CD4-positive, alpha-beta memory T cell (primary cell): Measurements from ENCODE around the gene CAVIN2. TPM values are rescaled to one million over a fixed set of nuclear protein-coding genes. Genes with fewer than 3 reads are reported as not detected.

Experiments
- CTCF ChIA-PET: fragments of 350-600 bp; sonication (Branson Sonifier 250); formaldehyde crosslinking; loops from one replicate; lab custom pipeline; 2021; ENCODE audit warnings: inconsistent platforms; ENCODE audit not compliant: partially characterized antibody; lab: Charles Lee
- POLR2A ChIA-PET: fragments of 350-600 bp; sonication (Branson Sonifier 250); formaldehyde crosslinking; loops from one replicate; lab custom pipeline; 2021; ENCODE audit not compliant: partially characterized antibody; lab: Charles Lee
- DNase-seq, 5 donors: peaks; one replicate each; pipeline versions ENCODE4 v3.0.0 to v3.0.0-alpha.2; 2020 to 2022; ENCODE audit warnings: mixed read lengths in 1 of 5
- H3K27ac ChIP-seq: one replicate; pipeline ENCODE4 v1.7.0; 2013; ENCODE audit warnings: low read depth, low read length
- H3K27me3 ChIP-seq: 2 replicates; pipeline ENCODE4 v1.7.0; 2013; ENCODE audit warnings: mild to moderate bottlenecking, low read length, moderate library complexity; ENCODE audit not compliant: insufficient read depth
- H3K36me3 ChIP-seq: 2 replicates; pipeline ENCODE4 v1.7.0; 2013; ENCODE audit warnings: mild to moderate bottlenecking, low read length, moderate library complexity; ENCODE audit not compliant: insufficient read depth
- H3K4me1 ChIP-seq: 2 replicates; pipeline ENCODE4 v1.7.0; 2013; ENCODE audit warnings: mild to moderate bottlenecking, low read length, moderate library complexity; ENCODE audit not compliant: insufficient read depth
- H3K4me3 ChIP-seq, 2 donors: one replicate each; pipeline ENCODE4 v1.7.0; 2013; ENCODE audit warnings: low read length in 2 of 2, mild to moderate bottlenecking in 1 of 2
- H3K9me3 ChIP-seq, 2 donors: one replicate each; pipeline ENCODE4 v1.7.0; 2013; ENCODE audit warnings: low read length in 2 of 2, control low read depth in 1 of 2; ENCODE audit not compliant: control insufficient read depth in 1 of 2
- H3K27ac Mint-ChIP-seq, 7 donors: one replicate each; pipeline ENCODE4 v1.8.0; 2020 to 2021; ENCODE audit warnings: mixed read lengths in 7 of 7, mild to moderate bottlenecking in 6 of 7, inconsistent platforms in 3 of 7, moderate library complexity in 3 of 7
- H3K27me3 Mint-ChIP-seq, 2 donors: one replicate each; pipeline ENCODE4 v1.8.0; 2020 to 2021; ENCODE audit warnings: mixed read lengths in 2 of 2
- H3K36me3 Mint-ChIP-seq, 2 donors: one replicate each; pipeline ENCODE4 v1.8.0; 2020 to 2021; ENCODE audit warnings: mixed read lengths in 2 of 2, inconsistent platforms in 1 of 2, mild to moderate bottlenecking in 1 of 2
- H3K4me1 Mint-ChIP-seq, 4 donors: one replicate each; pipeline ENCODE4 v1.8.0; 2020 to 2021; ENCODE audit warnings: mixed read lengths in 4 of 4, mild to moderate bottlenecking in 1 of 4
- H3K4me3 Mint-ChIP-seq, 8 donors: one replicate each; pipeline ENCODE4 v1.8.0; 2020 to 2021; ENCODE audit warnings: mixed read lengths in 8 of 8, mild to moderate bottlenecking in 7 of 8, moderate library complexity in 6 of 8, inconsistent platforms in 3 of 8
- H3K9me3 Mint-ChIP-seq, 8 donors: one replicate each; pipeline ENCODE4 v1.8.0; 2020 to 2021; ENCODE audit warnings: mixed read lengths in 8 of 8, mild to moderate bottlenecking in 5 of 8, inconsistent platforms in 3 of 8, moderate library complexity in 1 of 8
- intact Hi-C: fragments of 100-400 bp; cut with micrococcal nuclease; formaldehyde crosslinking; loops from one replicate; pipeline ENCODE4 v1.15.1; 2023
- polyA plus RNA-seq, 2 donors: library from polyadenylated mRNA; unstranded; fragments of 300-500 nt; fragmentation: Illumina TruSeq; gene quantifications; one replicate each; pipeline ENCODE4 v1.2.3, GENCODE V29; 2021
- total RNA-seq, 2 experiments: library from RNA; stranded (reverse); gene quantifications; one replicate each; pipeline ENCODE4 v1.2.3, GENCODE V29; 2021

Gene CAVIN2
- total and polyA plus RNA-seq, 4 experiments from 2014 or later, result 0.06 TPM; not detected in 3

DNA sequence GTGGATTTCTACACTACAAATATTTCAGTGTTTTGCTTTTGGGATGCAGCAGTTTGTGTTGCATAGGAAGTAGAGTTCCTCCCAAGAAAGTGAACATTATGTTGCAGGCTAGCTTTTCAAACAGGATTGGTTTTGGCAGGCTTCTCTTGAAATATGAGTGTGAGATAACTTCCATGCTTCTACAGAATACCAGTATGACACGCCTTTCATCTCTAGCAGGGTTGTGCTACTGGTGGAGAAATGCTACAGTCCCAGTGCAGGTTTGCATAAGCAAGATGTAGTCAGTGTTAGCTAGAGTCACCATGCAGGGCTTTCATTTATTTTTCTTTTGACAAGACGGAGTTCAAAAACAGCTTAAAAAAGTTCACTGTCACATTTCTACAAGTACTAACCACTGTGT lies 17.1 kb upstream of the CAVIN2 start:
- Mint-ChIP-seq H3K4me1 (no peaks in the 10 kb centered on the region), H3K4me3 (no peak overlapping the region), H3K27ac (no peak overlapping the region), H3K9me3 (peaks cover 0 to 3% (median 0%) of the 10 kb centered on the region in 8 donors), H3K36me3 (no peaks in the 10 kb centered on the region), H3K27me3 (peaks cover 6 to 12% of the 10 kb centered on the region in 2 donors)
- no peak for DNase-seq
- intact Hi-C loops, result no loop called here
- CTCF ChIA-PET, result no interaction called here
- no peak overlapping the region for H3K4me3 ChIP-seq
- H3K9me3 ChIP-seq, result no peaks in the 10 kb centered on the region
- H3K27me3 ChIP-seq, result no peaks in the 10 kb centered on the region
- no peak overlapping the region for H3K27ac ChIP-seq
- POLR2A ChIA-PET, result no interaction called here
- H3K4me1 ChIP-seq, result no peaks in the 10 kb centered on the region
- no peaks in the 10 kb centered on the region for H3K36me3 ChIP-seq

DNA sequence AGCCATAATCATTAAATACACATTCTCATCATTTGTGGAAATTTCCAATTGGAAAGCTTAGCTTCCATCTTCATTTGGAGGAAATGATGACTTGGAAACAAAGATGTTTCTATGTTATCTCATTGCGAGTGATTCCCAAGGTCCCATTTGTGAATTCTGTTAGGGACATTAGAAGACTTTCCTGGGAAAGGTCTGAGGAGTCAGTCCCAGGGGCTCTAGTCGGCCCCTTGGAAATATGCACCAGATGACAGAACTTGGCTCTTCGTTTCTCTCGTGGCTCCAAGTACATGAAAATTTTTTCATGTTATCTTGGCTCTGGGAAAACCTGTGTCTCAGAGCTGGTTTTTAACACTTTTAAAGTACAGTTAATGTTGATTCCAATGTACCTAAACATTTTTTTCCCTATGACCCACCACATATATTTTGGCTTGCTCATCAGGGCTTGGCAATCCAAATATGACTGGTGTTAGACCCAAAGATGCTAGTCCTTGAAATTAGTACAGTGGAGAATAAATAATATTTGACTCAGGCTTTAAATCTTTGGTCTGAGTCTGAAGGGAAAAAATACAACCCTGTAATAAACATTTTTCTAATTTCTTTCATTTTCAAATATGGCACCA lies 15.4 kb upstream of the CAVIN2 start:
- no peaks in the 10 kb centered on the region for H3K36me3 Mint-ChIP-seq
- POLR2A ChIA-PET, result no interaction called here
- no peaks in the 10 kb centered on the region for H3K9me3 ChIP-seq
- H3K27me3 Mint-ChIP-seq, result peaks cover 8 to 14% of the 10 kb centered on the region in 2 donors
- no peak for DNase-seq
- no peak overlapping the region for H3K27ac Mint-ChIP-seq
- no peak overlapping the region for H3K27ac ChIP-seq
- H3K4me3 Mint-ChIP-seq, result no peak overlapping the region
- intact Hi-C loops, result no loop called here
- H3K27me3 ChIP-seq, result no peaks in the 10 kb centered on the region
- H3K4me1 Mint-ChIP-seq, result no peaks in the 10 kb centered on the region
- H3K4me1 ChIP-seq, result no peaks in the 10 kb centered on the region
- CTCF ChIA-PET, result no interaction called here
- H3K9me3 Mint-ChIP-seq, result peaks cover 0 to 3% (median 0%) of the 10 kb centered on the region in 8 donors
- no peak overlapping the region for H3K4me3 ChIP-seq
- no peaks in the 10 kb centered on the region for H3K36me3 ChIP-seq

DNA sequence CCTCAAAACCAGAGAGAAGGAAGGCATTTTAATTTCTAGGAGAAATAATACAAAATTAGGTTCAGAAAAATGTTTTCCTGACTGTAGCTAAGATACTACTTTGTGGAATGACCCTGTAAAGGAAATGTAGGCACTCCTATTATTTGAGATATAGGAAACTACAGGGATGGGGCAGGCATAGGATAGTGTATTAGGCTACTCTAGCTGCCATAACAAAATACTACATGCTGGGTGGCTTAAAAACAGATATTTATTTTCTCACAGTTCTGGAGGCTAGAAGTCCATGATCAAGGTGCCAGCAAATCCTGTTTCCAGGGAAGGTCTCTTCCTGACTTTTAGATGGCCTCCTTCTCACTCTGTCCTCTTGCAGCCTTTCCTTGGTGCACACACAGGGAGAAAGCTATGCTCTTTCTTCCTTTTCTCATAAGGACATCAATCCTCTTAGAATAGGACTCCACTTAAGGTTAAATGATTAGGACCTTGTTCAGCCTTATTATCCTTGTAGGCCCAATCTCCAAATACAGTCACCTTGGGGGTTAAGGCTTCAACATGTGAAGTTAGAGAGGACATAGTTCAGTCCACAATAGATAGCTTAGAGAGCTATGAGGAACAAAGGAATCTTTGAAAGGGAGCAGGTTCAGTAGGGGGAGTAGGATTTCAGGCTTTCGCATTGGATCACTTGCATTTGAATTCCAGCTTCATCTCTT lies 14.0 kb upstream of the CAVIN2 start:
- Histone ChIP-seq H3K36me3 (no peaks in the 10 kb centered on the region), H3K9me3 (no peaks in the 10 kb centered on the region), H3K4me3 (no peak overlapping the region), H3K27me3 (no peaks in the 10 kb centered on the region), H3K27ac (no peak overlapping the region), H3K4me1 (no peaks in the 10 kb centered on the region)
- H3K27ac Mint-ChIP-seq, result no peak overlapping the region
- no peak overlapping the region for H3K4me3 Mint-ChIP-seq
- no peaks in the 10 kb centered on the region for H3K36me3 Mint-ChIP-seq
- H3K4me1 Mint-ChIP-seq, result no peaks in the 10 kb centered on the region
- CTCF ChIA-PET, result interaction anchor here (1.1 kb wide), 1 partner anchor 644 kb away, joined by 4 read pairs; no protein-coding TSS in a partner anchor
- H3K9me3 Mint-ChIP-seq, result peaks cover 0 to 3% (median 0%) of the 10 kb centered on the region in 8 donors
- H3K27me3 Mint-ChIP-seq, result peaks cover 8 to 13% of the 10 kb centered on the region in 2 donors
- intact Hi-C loops, result no loop called here
- POLR2A ChIA-PET, result no interaction called here
- no peak for DNase-seq

- Mint-ChIP-seq H3K9me3 (peaks cover 0 to 3% (median 0%) of the 10 kb centered on the region in 8 donors), H3K36me3 (no peaks in the 10 kb centered on the region), H3K27ac (no peak overlapping the region), H3K27me3 (peaks cover 8 to 11% of the 10 kb centered on the region in 2 donors), H3K4me1 (no peaks in the 10 kb centered on the region), H3K4me3 (no peak overlapping the region)
- no peaks in the 10 kb centered on the region for H3K9me3 ChIP-seq
- no peak overlapping the region for H3K27ac ChIP-seq
- H3K4me1 ChIP-seq, result no peaks in the 10 kb centered on the region
- H3K27me3 ChIP-seq, result no peaks in the 10 kb centered on the region
- intact Hi-C loops, result no loop called here
- H3K4me3 ChIP-seq, result no peak overlapping the region
- no peaks in the 10 kb centered on the region for H3K36me3 ChIP-seq
- ChIA-PET POLR2A (no interaction called here), CTCF (no interaction called here)
- no peak for DNase-seq
Measured at GRCh38 chr2:191859681-191860080, 12.8 kb upstream of the CAVIN2 start.

DNA sequence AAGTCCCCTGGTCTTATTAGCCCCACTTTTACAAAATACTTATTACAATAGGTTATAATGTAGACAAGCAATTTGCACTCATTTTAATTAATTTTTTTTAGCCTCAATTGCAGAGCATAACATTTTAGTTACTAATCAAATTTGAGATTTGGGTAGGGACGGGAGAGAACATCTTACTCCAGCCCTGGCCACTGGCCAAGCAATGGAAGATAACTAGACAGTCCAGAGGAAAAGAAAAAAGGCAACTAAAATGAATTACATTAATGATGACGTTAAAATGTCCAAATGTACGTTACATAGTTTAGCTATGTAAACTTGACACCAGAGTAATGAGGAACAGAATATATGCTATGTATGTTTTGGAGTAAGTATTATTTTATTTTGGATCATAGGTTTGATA lies 11.0 kb upstream of the CAVIN2 start:
- H3K36me3 ChIP-seq, result no peaks in the 10 kb centered on the region
- no peak for DNase-seq
- intact Hi-C loops, result no loop called here
- H3K9me3 Mint-ChIP-seq, result peaks cover 0 to 3% (median 0%) of the 10 kb centered on the region in 8 donors
- no peaks in the 10 kb centered on the region for H3K36me3 Mint-ChIP-seq
- H3K27me3 ChIP-seq, result no peaks in the 10 kb centered on the region
- no peaks in the 10 kb centered on the region for H3K4me1 ChIP-seq
- no peaks in the 10 kb centered on the region for H3K4me1 Mint-ChIP-seq
- H3K9me3 ChIP-seq, result no peaks in the 10 kb centered on the region
- CTCF ChIA-PET, result no interaction called here
- POLR2A ChIA-PET, result no interaction called here
- H3K4me3 Mint-ChIP-seq, result no peak overlapping the region
- H3K27me3 Mint-ChIP-seq, result peaks cover 5 to 20% of the 10 kb centered on the region in 2 donors
- H3K4me3 ChIP-seq, result no peak overlapping the region
- no peak overlapping the region for H3K27ac ChIP-seq
- H3K27ac Mint-ChIP-seq, result no peak overlapping the region

DNA sequence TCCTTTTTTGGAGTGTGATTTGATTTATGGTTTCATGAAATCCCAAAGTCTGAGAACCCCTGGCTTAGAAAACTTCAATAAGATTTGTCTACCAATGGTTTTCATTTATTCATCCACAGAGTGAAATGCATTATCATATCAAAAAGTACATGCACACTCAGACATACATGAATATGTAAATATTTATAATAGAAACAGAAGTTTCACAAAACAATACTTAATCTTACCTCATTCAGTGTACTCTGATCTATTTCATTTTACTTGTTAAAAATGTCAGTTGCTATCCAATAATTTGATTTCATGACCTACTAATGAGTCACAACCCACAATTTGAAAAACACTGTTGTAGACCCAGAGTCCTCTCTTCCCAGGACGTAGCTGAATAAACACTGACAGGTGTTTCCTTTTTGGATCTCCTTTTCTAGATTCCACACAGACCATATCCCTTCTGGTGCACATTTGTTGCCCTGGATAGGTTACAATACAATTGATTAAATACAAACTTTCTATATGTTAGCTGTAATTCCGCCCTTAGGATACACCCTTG lies 10.4 kb upstream of the CAVIN2 start:
- CTCF ChIA-PET, result no interaction called here
- intact Hi-C loops, result no loop called here

DNA sequence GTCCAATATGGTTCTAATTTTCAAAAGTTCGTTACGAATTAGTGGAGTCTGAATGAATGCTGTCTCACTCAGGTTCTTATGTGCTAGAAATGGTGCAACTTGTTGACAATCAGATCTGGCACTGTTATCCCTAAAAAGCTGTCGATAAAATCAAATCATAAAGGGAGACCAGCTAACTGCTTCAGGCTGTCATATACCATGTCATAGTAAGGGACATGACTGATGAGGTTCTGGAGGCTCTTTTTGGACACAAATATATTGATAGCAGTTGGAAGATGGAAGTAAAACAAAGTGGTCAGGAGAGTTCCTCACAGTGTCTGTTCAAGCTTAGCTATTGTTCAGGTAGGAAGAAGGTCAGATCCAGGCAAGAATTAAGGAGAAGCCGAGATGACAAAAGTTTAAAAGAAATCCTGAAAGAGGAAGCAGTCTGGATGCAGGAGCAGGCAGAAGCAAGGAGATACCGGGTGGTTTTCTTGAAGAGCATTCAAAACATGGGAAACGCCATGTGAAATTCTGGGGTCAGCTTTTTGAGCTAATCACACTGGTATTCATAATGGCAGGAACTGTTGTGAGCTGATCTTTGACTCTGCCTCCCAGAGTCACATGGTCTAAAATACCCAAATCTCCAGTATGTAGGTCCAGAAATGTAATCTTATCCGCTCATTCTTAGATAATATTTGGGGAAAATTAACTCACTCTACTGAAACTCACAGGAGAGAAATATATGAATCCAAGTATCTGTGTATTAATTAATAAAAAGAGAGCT lies 9.4 kb upstream of the CAVIN2 start:
- ChIA-PET POLR2A (no interaction called here), CTCF (interaction anchor here (1.0 kb wide), 1 partner anchor 290 kb away, joined by 3 read pairs; no protein-coding TSS in a partner anchor)
- no peaks in the 10 kb centered on the region for H3K36me3 Mint-ChIP-seq
- H3K9me3 Mint-ChIP-seq, result peaks cover 0 to 3% (median 0%) of the 10 kb centered on the region in 8 donors
- H3K4me3 Mint-ChIP-seq, result no peak overlapping the region
- Histone ChIP-seq H3K27me3 (no peaks in the 10 kb centered on the region), H3K36me3 (no peaks in the 10 kb centered on the region), H3K4me1 (no peaks in the 10 kb centered on the region), H3K27ac (no peak overlapping the region), H3K4me3 (no peak overlapping the region), H3K9me3 (no peaks in the 10 kb centered on the region)
- H3K4me1 Mint-ChIP-seq, result no peaks in the 10 kb centered on the region
- intact Hi-C loops, result no loop called here
- H3K27me3 Mint-ChIP-seq, result peaks cover 5 to 20% of the 10 kb centered on the region in 2 donors
- DNase-seq, result no peak
- H3K27ac Mint-ChIP-seq, result no peak overlapping the region

More for the DNA sequence above, 10.4 kb upstream of the CAVIN2 start:
- Mint-ChIP-seq H3K4me1 (no peaks in the 10 kb centered on the region), H3K9me3 (peaks cover 0 to 3% (median 0%) of the 10 kb centered on the region in 8 donors), H3K36me3 (no peaks in the 10 kb centered on the region), H3K27me3 (peaks cover 5 to 20% of the 10 kb centered on the region in 2 donors), H3K4me3 (no peak overlapping the region), H3K27ac (no peak overlapping the region)
- no peaks in the 10 kb centered on the region for H3K27me3 ChIP-seq
- no peak for DNase-seq
- no peaks in the 10 kb centered on the region for H3K36me3 ChIP-seq
- no peaks in the 10 kb centered on the region for H3K9me3 ChIP-seq
- H3K27ac ChIP-seq, result no peak overlapping the region
- no peaks in the 10 kb centered on the region for H3K4me1 ChIP-seq
- H3K4me3 ChIP-seq, result no peak overlapping the region
- POLR2A ChIA-PET, result no interaction called here
